NB4 (cell line): Measurements from ENCODE around the gene SLC1A5.

Source experiments
- DNase-seq: peaks from one replicate; pipeline ENCODE4 v3.0.0; 2010; ENCODE audit warnings: low read depth
- H3K4me3 ChIP-seq: one replicate; pipeline ENCODE4 v1.5.1; 2011; ENCODE audit warnings: mild to moderate bottlenecking, low read depth, low read length, moderate library complexity
- CTCF ChIP-seq: IDR thresholded peaks from one replicate; pipeline ENCODE4 v1.5.1; 2012; ENCODE audit warnings: low read depth, low read length
- MAX ChIP-seq: IDR thresholded peaks from 2 replicates; pipeline ENCODE4 v1.6.1; 2011; ENCODE audit warnings: low read depth, low read length
- MYC ChIP-seq: IDR thresholded peaks from 2 replicates; pipeline ENCODE4 v1.6.1; 2011; ENCODE audit warnings: low read depth, low read length
- POLR2A ChIP-seq: IDR thresholded peaks from 2 replicates; pipeline ENCODE4 v1.6.1; 2011; ENCODE audit warnings: mild to moderate bottlenecking; ENCODE audit not compliant: insufficient read length; ENCODE audit errors: extremely low read depth

SLC1A5 gene

GRCh38 chr19:46803555-46803954 lies 15.2 kb upstream of the SLC1A5 start:
- no peak for TF ChIP-seq MAX
- TF ChIP-seq MYC, result no peak
- no peak for TF ChIP-seq CTCF
- TF ChIP-seq POLR2A, result no peak
- no peak overlapping the region for H3K4me3 ChIP-seq
- peak; percentile 43 for DNase-seq

GRCh38 chr19:46802152-46802551 lies 13.8 kb upstream of the SLC1A5 start:
- no peak for DNase-seq
- H3K4me3 ChIP-seq, result no peak overlapping the region
- TF ChIP-seq CTCF, result no peak
- TF ChIP-seq POLR2A, result no peak
- TF ChIP-seq MYC, result no peak

GRCh38 chr19:46798713-46799112 lies 10.3 kb upstream of the SLC1A5 start:
- no peak overlapping the region for H3K4me3 ChIP-seq
- no peak for DNase-seq
- TF ChIP-seq POLR2A (no peak), MAX (no peak), MYC (no peak), CTCF (no peak)

GRCh38 chr19:46797881-46798280 lies 9.5 kb upstream of the SLC1A5 start:
- no peak for DNase-seq
- no peak overlapping the region for H3K4me3 ChIP-seq
- TF ChIP-seq POLR2A (no peak), MYC (no peak), CTCF (no peak), MAX (no peak)

- peak; percentile 94 for DNase-seq
- TF ChIP-seq MAX (peak; percentile 91), CTCF (no peak), MYC (peak; percentile 97), POLR2A (peak; percentile 26)
- no peak overlapping the region for H3K4me3 ChIP-seq
Measured at GRCh38 chr19:46791944-46792343, 3.5 kb upstream of the SLC1A5 start.

GRCh38 chr19:46789371-46789770 lies 977 bp upstream of the SLC1A5 start:
- no peak overlapping the region for H3K4me3 ChIP-seq
- no peak for DNase-seq
- TF ChIP-seq POLR2A, result no peak
- TF ChIP-seq MAX, result no peak
- TF ChIP-seq CTCF, result no peak
- TF ChIP-seq MYC, result no peak
